ENCODE measurements around the gene RAB35.

- TF ChIP-seq EP300 (IDR thresholded peaks at IDR 0.05) (no peak), CTCF (IDR thresholded peaks at IDR 0.05) (no peak), POLR2AphosphoS5 (IDR thresholded peaks at IDR 0.05) (no peak), POLR2A (IDR thresholded peaks at IDR 0.05) (no peak)
These were observed 17.6 kb downstream of the RAB35 start for GRCh38 chr12:120098756-120099470.

All from stomach (tissue), 4 donors.